ENCODE measurements around the gene PLA2G4B.

The PLA2G4B gene

GRCh38 chr15:41827880-41828806 is 10.5 kb upstream of the PLA2G4B start, which contains the start of gene JMJD7:
Gene JMJD7, plus strand, starts transcription at chr15:41828092. Its CDS starts 33 bp downstream, at chr15:41828125.
- peak; percentile 98 to 99 for DNase-seq

GRCh38 chr15:41828807-41829141 is 9.9 kb upstream of the PLA2G4B start:
- DNase-seq, result no peak

DNA sequence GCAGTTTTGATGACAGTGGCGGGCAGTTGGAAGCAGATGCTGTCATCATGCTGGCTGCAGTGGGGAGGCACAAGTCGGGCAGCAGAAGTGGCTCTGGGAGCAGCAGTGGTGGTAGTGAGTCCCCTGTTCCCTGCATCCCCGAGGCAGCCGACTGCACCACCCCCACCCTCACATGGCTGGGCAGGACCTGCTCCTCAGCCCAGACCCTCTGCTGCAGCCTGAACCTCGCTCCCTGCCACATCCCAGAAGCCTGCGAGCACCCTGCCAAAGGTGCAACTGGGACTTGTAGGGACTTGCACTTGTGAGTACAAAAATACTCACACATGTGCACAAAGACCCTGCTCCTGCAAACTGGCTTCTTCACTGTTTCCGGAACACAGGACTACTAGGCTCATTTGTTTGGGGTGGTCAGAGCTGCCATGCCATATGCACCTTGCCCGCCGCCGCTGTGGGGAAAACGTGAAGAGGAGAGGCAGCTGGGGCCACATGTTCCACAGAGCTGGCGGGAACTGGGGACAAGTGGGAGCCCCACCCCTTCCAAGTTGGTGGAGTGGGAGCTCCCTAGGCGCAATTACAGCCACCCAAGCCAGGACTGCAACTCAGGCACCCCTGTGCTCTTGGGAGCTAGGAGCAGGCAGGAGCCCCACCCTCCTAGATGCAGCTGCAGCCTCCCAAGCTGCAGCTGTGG is 8.5 kb upstream of the PLA2G4B start:
- DNase-seq, result no peak

DNA sequence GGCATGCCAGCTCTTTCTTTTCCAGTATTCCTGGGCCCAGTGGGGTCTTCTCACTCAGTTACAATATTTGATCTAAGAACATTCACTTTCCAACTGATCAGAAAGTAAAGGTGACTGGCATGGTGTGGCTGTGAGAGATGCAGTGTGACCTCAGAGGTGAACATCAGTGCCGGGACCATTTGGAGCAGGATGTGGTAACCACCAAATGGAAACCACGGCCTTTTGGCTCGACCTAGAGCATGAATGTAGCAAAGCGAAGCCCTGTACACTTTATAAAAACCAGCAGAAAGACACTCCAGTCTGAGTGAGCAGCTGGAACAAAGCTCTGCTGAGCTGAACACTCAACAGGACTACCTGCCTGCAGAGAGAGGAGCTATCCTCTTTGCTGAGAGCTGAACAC is 7.4 kb upstream of the PLA2G4B start:
- DNase-seq, result peak; percentile 8 to 22

- no peak for DNase-seq
These were observed 6.4 kb upstream of the PLA2G4B start for GRCh38 chr15:41832208-41832607.

DNA sequence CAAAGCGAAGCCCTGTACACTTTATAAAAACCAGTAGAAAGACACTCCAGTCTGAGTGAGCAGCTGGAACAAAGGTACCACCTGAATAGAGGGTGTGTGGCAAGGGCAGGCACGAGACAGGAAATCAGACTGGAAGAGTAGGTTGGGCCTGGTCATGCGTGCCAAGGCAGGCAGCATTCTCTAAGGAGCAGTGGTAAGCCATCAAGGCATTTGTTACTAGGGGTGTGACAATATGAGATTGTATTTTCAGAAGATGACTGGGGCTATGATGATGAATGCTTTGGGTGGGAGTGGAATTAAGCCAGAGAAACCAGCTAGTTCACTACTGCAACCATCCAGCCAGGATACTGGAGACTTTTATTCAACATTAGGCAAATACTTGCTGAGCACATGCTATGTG is 5.8 kb upstream of the PLA2G4B start:
- DNase-seq, result no peak

DNA sequence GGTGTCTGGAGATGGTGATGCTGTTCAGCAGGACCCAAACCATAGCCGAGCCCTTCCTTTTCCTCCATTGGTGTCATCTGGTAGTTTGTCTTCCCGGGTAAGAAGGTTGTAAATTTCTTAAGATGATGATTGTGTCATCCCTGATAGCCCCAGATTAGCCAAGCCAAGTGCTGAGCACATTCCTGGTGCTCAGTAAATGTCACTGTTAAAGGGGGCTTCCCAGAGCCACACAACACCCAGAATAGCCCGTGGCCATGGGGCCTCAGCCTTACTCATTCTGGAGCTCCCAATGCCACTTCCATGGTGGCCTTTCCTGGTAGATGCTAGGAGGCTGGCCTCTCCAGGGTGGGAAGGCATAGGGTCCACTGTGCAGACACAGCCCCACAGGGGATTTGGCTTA is 4.6 kb upstream of the PLA2G4B start:
- DNase-seq, result no peak

GRCh38 chr15:41836073-41836472 is 2.6 kb upstream of the PLA2G4B start:
- DNase-seq, result no peak

DNA sequence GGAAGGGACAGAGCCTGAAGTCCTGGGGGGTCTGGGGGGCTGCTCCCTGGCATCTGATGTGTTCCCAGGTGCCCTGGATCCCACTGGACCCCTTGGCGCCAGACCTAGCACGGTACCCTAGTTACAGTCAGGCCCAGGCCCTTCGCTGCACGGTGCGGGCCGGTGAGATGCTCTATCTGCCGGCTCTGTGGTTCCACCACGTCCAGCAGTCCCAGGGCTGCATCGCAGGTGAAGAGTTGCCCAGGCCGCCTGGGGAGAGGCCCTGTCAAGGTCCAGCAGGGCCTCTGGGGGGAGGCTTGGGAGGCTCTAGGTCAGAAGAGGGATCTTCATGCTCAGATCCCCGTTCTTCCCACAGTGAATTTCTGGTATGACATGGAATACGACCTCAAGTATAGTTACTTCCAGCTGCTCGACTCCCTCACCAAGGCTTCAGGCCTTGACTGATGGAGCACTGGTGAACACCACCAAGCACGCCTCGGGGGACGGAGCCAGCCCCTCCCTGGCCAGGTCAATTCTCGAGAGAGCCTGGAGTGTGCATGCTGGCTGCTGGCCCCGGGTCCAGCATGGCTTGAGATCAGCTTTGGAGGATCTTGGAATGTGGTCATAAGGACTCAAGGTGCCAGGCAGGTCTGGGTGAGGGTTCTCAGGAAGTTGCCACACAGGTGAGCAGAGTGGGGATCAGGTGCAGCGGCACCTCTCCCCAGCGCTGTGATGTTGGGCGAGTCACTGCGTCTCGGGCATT is 1.8 kb upstream of the PLA2G4B start:
- no peak for DNase-seq

- DNase-seq, result no peak
These were observed 1.3 kb downstream of the PLA2G4B start for GRCh38 chr15:41839781-41840491.

GRCh38 chr15:41840673-41841072 is 2.0 kb downstream of the PLA2G4B start:
- DNase-seq, result no peak

DNA sequence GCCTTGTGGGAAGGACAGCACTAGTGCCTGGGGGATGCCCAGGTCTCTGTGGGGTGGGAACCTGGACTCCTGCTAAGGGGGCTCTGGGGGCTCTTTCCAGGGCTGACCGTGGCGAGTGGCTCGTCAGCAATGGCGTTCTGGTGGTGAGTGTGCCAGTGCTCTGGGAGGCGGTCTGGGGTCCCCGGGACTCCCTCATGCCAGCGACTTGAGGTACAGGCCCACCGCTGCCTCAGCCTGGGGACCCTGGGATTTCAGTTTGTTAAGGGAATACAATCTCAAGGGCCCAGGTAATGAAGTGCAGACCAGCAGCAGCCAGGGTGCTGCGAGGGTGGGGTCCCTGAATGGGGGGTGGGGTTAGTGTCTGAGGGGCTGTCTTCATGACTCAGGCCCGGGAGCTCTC is 2.5 kb downstream of the PLA2G4B start:
- no peak for DNase-seq

DNA sequence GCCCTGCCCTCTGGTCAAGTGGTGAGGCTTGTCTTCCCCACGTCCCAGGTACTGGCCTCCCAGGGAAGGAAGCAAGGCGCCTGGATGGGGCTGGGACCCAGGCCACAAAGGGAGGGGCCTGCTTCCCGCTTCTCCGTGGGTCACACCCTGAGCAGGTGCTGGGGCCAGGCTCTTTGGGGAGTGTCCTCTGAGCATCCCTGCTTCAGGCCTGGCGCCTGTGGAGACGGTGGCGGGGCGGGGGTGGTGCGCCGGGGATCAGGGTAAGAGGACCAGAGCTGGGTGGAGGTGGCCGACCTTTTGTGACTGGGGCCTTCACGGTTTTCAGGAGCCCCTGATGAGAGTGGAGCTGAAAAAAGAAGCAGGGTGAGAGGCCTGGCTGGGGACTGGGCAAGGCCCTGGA is 3.6 kb downstream of the PLA2G4B start:
- DNase-seq, result no peak

GRCh38 chr15:41843571-41843970 is 4.9 kb downstream of the PLA2G4B start:
- no peak for DNase-seq

DNA sequence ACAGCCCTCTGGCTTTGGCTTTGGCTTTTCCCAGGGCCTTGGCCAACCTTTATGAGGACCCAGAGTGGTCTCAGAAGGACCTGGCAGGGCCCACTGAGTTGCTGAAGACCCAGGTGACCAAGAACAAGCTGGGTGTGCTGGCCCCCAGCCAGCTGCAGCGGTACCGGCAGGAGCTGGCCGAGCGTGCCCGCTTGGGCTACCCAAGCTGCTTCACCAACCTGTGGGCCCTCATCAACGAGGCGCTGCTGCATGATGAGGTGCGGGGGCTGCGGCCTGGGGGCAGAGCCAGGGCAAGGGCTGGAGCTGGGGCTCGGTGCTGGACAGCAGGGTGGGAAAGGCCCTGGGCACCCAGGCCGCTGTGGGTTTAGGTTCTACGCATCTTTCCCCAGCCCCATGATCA is 6.2 kb downstream of the PLA2G4B start:
- DNase-seq, result no peak

GRCh38 chr15:41847206-41847605 is 8.6 kb downstream of the PLA2G4B start:
- no peak for DNase-seq

- DNase-seq, result no peak
These were observed 9.3 kb downstream of the PLA2G4B start for GRCh38 chr15:41847981-41848380.

GRCh38 chr15:41848631-41849030 is 10.0 kb downstream of the PLA2G4B start:
- DNase-seq, result peak; percentile 36 to 43

DNA sequence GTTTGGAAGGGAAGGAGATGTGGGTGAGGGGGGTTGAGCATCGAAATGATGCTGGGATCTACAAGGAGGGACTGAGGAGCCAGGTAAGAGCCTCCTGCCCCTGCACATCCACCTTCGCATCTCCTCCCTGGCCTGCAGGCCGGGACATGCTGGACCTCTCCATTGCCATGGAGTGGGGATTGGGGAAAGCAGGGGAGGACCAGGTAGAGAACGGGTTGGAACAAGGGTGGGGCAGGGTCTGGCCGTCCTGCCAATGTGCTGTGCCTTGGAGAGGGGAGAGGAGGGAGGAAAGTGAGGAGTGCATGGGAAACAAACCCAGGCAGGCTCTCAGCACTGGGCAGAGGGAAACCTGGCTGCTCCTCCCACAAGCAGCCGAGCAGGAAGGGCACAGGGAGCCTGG is 10.6 kb downstream of the PLA2G4B start:
- no peak for DNase-seq

- no peak for DNase-seq
These were observed 11.2 kb downstream of the PLA2G4B start for GRCh38 chr15:41849861-41850260.

DNA sequence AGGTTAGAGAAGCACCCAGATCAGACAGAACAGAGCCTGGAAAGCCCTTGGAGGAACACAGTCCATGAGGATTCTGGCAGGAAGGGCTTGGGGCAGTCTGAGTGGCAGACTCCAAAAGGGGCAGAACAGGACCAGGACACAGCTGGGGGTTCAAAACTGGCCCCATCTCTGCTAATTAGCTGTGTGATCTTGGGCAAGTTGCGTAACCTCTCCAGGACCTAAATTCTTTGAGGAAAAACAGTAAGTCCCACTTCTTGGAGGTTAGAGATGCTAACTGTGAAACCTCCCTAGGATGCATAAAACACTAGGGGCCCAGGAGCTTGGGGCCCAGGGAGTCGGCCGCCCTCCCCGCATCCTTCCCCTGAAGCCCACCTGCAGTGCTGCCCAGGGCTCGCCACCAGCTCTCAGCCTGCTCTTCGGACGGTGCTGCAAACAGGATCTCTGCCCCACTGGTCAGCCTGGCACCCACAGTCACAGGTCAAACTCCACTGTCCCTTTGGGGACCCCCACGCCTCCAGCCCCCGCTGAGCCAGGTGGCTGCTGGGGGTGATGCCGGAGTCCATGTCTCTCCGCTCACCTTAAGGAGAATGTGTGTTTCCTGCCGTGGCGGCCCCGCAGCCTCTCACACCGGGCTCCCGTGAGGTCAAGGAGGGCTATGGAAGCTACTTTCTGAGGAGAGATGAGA is 12.0 kb downstream of the PLA2G4B start:
- DNase-seq, result no peak

- DNase-seq, result no peak
These were observed 12.5 kb downstream of the PLA2G4B start for GRCh38 chr15:41851167-41851523.
